ENCODE data around the gene HSPA13. TPM values are rescaled to one million over a fixed set of nuclear protein-coding genes. Genes with fewer than 3 reads are reported as not detected.

HSPA13 gene
- total RNA-seq, 1 experiment from 2014 or later, result 24.9 TPM

GRCh38 chr21:14383596-14384180, 742 bp upstream of the HSPA13 start:
- POLR2A ChIA-PET (ENCODE audit: unreplicated experiment), result interaction anchor here (0.6 kb wide), 2 partner anchors 56 to 1436 kb away, joined by 4 to 5 read pairs; no protein-coding TSS in a partner anchor
- no peak overlapping the region for H3K27ac ChIP-seq
- H4K20me1 ChIP-seq (ENCODE audit: insufficient read depth), result peaks cover 27% of the 10 kb centered on the region

GRCh38 chr21:14382486-14382834, 486 bp downstream of the HSPA13 start:
- Histone ChIP-seq H4K20me1 (ENCODE audit: insufficient read depth) (peaks cover 35% of the 10 kb centered on the region), H3K9me3 (ENCODE audit: insufficient read depth, low read depth) (no peaks in the 10 kb centered on the region), H3K79me2 (ENCODE audit: low read depth) (peaks cover 37% of the 10 kb centered on the region), H3K27ac (peak overlapping the region; percentile 75), H3K36me3 (ENCODE audit: low read depth) (peaks cover 28% of the 10 kb centered on the region), H3F3A (ENCODE audit: insufficient read depth, low read depth) (no peaks in the 10 kb centered on the region; the same call in 1 of the 2 replicates), H3K4me2 (peak overlapping the region; percentile 87), H2AFZ (peak overlapping the region; percentile 77; the same call in 1 of the 2 replicates), H3K4me1 (replicated peaks; ENCODE audit: insufficient read depth) (peaks cover 31% of the 10 kb centered on the region), H3K27me3 (ENCODE audit: insufficient read depth, low read depth) (no peaks in the 10 kb centered on the region), H3K4me3 (peak overlapping the region; percentile 96), H3K9me2 (ENCODE audit: insufficient read depth) (no peaks in the 10 kb centered on the region)
- ChIA-PET CTCF (interaction anchor here (0.6 kb wide), 1 partner anchor 356 kb away, joined by 15 read pairs; no protein-coding TSS in a partner anchor), POLR2A (ENCODE audit: unreplicated experiment) (interaction anchor here (0.6 to 0.7 kb wide), 3 partner anchors 10 to 1142 kb away, joined by 3 to 4 read pairs (median 3); no protein-coding TSS in a partner anchor)
- TF ChIP-seq EZH2 (IDR thresholded peaks at IDR 0.05; ENCODE audit: low read depth), result no peak
- TF ChIP-seq CTCF (conservative IDR thresholded peaks at IDR 0.05), result no peak
- no peak for DNase-seq
- BruUV-seq (replicated peaks), result TSS peak; percentile 69
- intact Hi-C loops (cut with micrococcal nuclease; ENCODE audit: unreplicated experiment), result loop anchor here (10.0 kb wide), 2 partner anchors 108 to 1102 kb away; no protein-coding TSS in a partner anchor

More at GRCh38 chr21:14383596-14384180, 742 bp upstream of the HSPA13 start:
- peak overlapping the region; percentile 90 for H3K4me3 ChIP-seq
- CTCF ChIA-PET, result no interaction called here
- TF ChIP-seq CTCF (conservative IDR thresholded peaks at IDR 0.05) (no peak), EZH2 (IDR thresholded peaks at IDR 0.05; ENCODE audit: low read depth) (no peak)
- H3K79me2 ChIP-seq (ENCODE audit: low read depth), result peaks cover 37% of the 10 kb centered on the region
- TSS peak; percentile 39 for BruUV-seq (replicated peaks)
- DNase-seq, result no peak
- peaks cover 18% of the 10 kb centered on the region for H3K36me3 ChIP-seq (ENCODE audit: low read depth)
- peaks cover 31% of the 10 kb centered on the region for H3K4me1 ChIP-seq (replicated peaks; ENCODE audit: insufficient read depth)
- peak overlapping the region; percentile 99 for H2AFZ ChIP-seq
- no peaks in the 10 kb centered on the region for H3K9me3 ChIP-seq (ENCODE audit: insufficient read depth, low read depth)
- intact Hi-C loops (cut with micrococcal nuclease; ENCODE audit: unreplicated experiment), result loop anchor here (10.0 kb wide), 2 partner anchors 109 to 1101 kb away; no protein-coding TSS in a partner anchor
- no peaks in the 10 kb centered on the region for H3K9me2 ChIP-seq (ENCODE audit: insufficient read depth)
- no peaks in the 10 kb centered on the region for H3K27me3 ChIP-seq (ENCODE audit: insufficient read depth, low read depth)
- peak overlapping the region; percentile 98 for H3K4me2 ChIP-seq
- no peaks in the 10 kb centered on the region for H3F3A ChIP-seq (ENCODE audit: insufficient read depth, low read depth)

- Histone ChIP-seq H3K27me3 (ENCODE audit: insufficient read depth, low read depth) (no peaks in the 10 kb centered on the region), H3K9me2 (ENCODE audit: insufficient read depth) (no peaks in the 10 kb centered on the region), H3F3A (ENCODE audit: insufficient read depth, low read depth) (peaks cover 8% of the 10 kb centered on the region), H2AFZ (no peak overlapping the region), H3K27ac (no peak overlapping the region), H3K4me3 (no peak overlapping the region), H3K4me1 (replicated peaks; ENCODE audit: insufficient read depth) (peaks cover 23% of the 10 kb centered on the region), H4K20me1 (ENCODE audit: insufficient read depth) (peaks cover 50% of the 10 kb centered on the region), H3K79me2 (ENCODE audit: low read depth) (peaks cover 26% of the 10 kb centered on the region), H3K36me3 (ENCODE audit: low read depth) (peaks cover 68% of the 10 kb centered on the region), H3K4me2 (no peak overlapping the region), H3K9me3 (ENCODE audit: insufficient read depth, low read depth) (no peaks in the 10 kb centered on the region)
- intact Hi-C loops (cut with micrococcal nuclease; ENCODE audit: unreplicated experiment), result no loop called here
- DNase-seq, result no peak
- ChIA-PET POLR2A (ENCODE audit: unreplicated experiment) (no interaction called here), CTCF (no interaction called here)
- BruUV-seq (replicated peaks), result no TSS peak
- no peak; the same call in 1 of the 2 replicates for TF ChIP-seq CTCF (conservative IDR thresholded peaks at IDR 0.05)
Observed at GRCh38 chr21:14376854-14377253, 6.1 kb downstream of the HSPA13 start.

Measured in PC-9 (cell line).